NCI-H2227 treated with DMSO at 0.1 percent for 48 hours (cell line): Measurements from ENCODE around the gene LCE2D.
"Not testable (repeated sequence)": the region's sequence is repeated elsewhere in the genome, so short reads cannot be mapped to it uniquely, and the experiment has no call there.

Experiments
- DNase-seq: peaks from one replicate; lab custom pipeline; 2025; lab: John Stamatoyannopoulos, UW

LCE2D gene, protein sequence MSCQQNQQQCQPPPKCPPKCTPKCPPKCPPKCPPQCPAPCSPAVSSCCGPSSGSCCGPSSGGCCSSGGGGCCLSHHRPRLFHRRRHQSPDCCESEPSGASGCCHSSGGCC

DNA sequence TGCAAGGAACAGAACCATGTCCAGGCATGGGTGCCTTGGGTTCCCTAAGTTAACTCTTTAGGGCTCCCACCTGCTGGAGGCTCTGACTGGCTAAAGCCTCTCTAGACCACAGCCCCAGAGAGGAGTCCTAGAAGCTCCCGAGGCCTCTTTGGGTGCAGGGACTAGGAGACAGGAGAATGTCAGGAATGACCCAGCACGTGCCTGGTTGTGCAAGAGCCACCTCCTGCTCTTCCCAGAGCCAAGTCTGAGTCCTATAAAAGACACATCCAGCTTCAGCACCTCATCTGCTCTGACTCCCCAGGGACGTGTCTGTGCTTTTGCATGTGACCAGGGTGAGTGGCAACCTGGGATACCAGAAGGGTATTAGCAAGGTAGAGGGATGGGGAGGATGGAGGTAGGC lies at the start of gene LCE2D:
LCE2D (plus strand) TSS at position 283 of the 400 bp plus-strand sequence. CDS start 726 bp downstream, outside the sequence.
- no peak for DNase-seq

DNA sequence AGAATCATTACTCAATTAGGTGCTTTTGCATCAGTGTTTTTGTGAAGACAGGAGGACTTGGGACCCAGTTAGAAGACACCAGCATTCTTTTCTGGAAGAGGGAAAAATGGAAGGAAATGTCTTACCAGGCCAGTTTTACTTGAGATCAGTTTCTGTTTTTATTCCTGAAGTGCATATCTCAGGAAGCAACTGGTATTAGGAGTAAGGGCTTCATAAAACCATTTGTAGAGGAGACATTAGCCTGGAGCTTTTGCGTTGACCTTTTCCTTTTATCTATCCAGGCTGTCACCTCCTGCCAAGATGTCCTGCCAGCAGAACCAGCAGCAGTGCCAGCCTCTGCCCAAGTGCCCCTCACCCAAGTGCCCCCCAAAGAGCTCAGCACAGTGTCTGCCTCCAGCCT lies 49.7 kb upstream of the LCE2D start, which contains the start of gene LCE3B:
LCE3B (plus strand) TSS at position 301 of the 400 bp plus-strand sequence; CDS start at position 301, 0 bp downstream.
- DNase-seq, result no peak

DNA sequence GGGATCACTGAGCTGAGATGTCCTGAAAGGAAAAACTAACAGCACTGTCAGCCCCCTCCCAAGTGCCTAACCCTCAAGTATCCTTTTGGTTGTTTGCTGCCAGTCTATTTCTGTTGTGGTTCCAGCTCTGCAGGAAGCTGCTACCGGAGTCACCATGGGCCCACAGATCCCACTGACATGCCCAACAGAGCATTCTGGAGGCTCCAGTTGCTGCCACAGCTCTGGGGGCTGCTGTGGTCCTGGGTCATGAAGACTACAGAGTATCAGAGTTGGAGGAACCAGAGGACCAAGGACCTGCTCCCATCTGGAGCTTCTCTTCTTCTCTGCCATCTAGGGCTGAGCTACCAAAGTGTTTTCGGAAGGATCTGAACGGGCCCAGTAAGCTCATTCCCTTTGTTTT lies 41.2 kb upstream of the LCE2D start:
- no peak for DNase-seq

DNA sequence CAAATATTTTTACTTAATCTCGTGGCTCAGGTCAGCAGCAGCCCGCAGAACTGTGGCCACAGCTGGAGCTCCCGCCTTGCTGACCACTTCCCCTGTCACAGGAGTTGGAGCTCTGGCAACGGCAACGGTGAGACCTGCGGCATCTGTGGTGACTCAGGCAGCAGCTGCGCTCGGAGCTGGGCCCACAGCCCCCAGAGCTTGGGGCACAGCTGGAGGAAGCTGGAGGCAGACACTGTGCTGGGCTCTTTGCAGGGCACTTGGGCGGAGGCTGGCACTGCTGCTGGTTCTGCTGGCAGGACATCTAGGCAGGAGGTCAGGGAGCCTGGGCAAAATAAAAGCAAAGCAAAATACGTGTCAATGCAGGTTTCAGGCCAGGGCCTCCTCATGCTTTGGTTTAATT lies 40.4 kb upstream of the LCE2D start, which contains the start of gene LCE3A:
LCE3A (minus strand) TSS at position 301 of the 400 bp plus-strand sequence; CDS start at position 301, 0 bp downstream.
- DNase-seq, result no peak

DNA sequence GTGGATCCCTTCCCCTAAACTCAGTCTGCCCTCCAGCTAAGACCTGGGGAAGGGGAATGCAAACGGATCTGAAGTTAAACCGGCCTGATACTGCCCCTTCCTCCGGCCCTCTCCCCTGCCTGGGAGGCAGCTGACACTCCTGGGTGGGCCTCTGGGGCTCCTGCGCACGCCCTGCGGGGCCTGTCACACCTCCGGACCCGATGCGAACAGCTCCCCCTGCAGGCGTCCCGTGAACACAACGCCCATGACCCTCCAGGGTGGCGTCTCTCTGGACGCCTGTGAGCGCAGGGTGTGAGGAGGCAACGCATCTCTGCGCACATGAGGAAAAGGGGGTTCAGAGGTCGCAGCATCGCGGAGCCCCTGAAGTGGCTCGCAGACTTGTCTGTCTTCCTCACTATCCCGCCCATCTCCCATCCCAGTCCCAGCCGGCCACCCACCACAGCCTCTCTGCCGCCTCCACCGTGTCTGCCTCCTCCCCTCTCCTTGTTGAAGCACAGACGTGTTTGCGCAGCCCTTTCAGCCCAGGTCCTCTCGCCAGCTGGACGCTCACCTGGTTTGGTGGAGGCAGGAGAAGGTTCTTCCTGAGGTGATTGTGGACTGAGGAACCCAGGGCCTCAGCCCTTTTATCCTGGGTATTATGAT lies 39.9 kb upstream of the LCE2D start:
- no peak for DNase-seq

DNA sequence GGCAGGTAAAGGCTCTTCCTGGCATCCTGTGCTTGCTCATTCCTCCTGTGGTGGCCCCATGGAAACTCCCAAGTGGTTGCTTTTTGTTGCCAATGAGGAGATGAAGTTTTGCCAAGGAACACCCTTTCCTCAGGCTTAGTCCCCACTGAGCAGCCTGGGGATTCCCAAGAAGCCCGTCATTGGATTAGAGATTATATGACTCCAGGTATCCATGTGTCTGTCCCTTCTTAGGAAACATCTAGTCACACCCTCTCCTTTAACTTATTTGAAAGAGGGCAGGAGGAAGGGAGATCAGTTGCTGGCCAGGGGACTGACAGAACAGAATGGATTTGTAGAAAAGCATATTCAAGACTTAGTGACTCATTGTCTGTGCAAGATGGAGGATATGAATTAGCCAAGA lies 36.4 kb upstream of the LCE2D start:
- no peak for DNase-seq

DNA sequence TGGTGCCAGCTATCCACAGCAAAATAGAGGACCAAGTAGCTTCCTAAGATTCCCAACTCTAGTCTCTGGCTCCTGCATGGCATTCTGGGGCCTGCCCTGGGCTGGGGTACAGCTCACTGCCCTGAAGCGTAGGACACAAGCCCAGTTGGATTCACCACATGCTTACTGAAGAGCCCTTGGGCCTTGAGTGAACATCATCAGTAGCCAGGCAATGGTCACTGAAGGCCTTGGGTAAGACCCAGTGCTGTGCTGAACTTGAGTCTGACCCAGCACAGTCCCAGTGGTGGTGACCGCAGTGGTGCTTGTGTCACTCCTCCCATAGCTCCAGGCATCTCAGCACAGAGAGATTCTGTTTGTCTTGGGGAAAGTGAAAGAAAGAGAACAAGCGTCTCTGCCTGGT lies 32.6 kb upstream of the LCE2D start:
- DNase-seq, result no peak

DNA sequence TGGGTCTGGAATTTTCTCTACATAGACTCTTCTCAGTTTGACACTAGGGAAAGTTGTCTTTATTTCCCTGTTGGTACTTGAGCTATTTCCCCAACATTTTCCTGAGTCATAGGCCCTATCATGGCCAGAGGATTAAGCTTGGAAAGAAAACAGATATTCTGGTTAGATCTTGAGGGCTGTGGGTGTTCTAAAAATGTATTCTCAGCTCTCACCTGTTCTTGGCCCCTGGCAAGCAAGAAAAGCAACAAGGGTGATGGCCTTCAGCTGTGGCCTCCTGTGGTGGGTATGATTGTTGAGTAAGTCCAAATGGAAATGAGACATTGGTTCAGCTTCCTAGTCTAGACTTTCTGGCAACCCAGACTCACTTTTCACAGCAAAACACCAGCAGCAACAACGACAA lies 22.8 kb upstream of the LCE2D start:
- no peak for DNase-seq

DNA sequence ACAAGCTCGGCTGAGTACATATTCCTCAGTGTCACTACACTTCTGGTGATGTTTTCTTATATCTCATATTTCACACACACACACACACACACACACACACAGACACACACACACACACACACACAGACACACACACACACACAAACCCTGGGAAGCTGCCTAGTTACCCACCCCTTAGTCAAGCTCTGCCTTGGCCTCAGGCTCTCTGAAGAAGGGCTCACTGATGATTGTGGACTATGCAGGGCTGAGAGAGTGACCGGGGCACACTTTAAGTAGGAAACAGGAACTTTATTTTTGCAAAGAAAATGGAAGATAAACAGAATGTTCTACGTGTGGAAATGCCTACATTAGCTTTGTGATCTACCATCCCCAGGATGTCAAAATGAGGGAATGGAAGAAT lies 19.2 kb upstream of the LCE2D start:
- DNase-seq, result no peak

DNA sequence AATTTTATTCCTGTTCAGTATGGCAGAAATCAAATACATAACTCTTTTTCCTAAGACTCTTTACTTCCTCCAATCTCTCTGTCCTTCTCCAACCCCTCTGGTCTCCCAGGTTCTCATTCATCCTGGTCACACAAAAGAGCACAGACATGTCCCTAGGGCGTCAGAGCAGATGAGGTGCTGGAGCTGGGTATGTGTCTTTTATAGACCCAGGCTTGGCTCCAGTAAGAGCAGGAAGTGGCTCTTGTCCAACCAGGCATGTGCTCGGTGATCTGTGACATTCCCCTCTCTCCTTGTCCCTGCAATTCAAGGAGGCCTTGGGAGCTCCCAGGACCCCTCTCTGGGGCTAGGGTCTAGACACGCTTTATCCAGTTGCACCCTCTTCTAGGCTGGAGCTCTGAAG lies 18.0 kb upstream of the LCE2D start:
- DNase-seq, result no peak

DNA sequence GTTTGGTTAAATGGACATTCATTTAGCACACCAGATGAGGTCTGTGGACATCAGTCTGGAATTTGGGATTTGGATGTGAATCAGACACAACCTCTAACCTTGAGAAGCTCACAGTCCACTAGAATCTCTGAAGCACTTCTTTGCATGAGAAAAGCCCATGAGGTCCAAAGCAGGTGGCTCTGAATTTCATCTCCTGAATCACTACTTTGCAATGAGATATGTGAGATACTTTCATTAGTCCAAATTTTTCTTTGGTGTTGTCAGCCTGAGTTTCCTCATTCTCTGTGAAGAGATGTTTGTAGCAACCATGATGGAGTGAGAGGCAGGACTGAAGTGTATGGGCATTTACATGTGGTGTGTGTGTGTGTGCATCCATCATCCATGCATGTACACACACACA lies 16.5 kb upstream of the LCE2D start:
- DNase-seq, result no peak

DNA sequence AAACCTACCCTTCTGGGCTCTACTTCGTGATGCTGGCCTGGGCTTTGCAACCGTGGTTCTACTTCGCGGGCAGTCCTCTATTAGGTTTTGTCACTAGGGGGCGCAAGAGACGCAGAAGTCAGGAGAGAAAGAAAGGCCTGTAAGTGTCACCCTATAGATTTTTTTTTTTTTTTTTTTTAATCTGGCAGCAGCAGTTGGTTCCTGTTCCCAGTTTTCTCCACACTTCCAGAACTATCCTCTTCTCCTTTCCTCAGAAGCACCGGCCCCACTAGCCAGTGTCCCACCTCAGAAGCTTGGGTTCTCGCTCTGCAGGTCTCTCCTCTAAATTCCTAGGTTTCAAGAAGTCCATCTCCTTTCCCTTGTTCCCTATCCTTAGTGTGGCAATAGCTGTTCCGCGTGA lies 9.1 kb upstream of the LCE2D start:
- no peak for DNase-seq

DNA sequence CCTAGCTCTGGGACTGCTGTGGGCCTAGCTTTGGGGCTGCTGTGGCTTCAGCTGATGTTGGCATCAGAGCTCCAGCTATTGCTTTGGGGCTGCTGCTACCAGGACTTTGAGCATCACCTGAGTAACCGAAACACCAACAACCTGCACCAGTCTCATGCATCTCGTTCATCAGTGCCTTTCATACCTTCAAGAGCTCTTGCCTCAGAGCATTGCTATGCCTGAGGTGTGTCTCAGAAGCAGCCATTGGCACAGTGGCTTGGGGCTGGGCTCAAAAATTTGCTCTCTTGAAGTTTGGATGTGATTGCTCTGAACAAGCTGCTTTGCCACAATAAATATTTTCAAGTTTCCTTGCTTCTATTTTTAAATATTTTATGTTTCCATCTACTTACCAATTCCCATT lies 6.7 kb upstream of the LCE2D start:
- DNase-seq, result no peak

DNA sequence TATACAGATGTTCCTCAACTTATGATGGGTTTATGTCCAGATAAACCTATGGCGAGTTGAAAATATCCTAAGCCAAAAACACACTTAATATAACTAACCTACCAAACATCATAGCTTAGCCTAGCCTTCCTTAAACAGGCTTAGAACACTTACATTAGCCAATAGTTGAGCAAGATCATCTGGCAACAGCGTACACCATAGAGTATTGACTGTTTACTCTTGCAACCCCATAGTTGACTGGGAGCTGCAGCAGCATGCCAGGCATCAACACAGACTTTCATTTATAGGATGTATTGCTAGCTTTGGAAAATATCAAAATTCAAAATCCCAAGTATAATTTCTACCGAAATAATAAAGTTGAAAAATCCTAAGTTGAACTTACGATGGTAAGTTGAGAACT lies 5.5 kb upstream of the LCE2D start:
- no peak for DNase-seq

DNA sequence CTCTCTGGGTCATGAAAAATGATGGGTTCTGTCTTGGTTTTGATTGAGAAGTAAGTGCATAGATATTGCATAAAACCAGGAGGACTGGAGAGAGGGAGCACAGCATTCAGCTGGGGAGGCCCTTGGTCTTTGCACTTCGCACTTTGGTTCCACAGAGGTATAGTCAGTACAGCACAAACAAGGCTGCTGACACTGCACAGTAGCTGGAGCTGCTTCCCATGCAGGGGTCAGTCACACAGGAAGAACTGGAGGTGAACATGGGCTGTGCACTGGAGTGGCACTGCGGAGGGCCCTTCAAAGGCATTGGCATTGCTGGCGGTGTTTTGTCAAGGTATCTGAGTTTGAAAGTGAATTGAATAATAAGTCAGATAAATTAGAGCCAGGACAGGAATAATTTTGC lies 4.5 kb upstream of the LCE2D start:
- DNase-seq, result no peak

DNA sequence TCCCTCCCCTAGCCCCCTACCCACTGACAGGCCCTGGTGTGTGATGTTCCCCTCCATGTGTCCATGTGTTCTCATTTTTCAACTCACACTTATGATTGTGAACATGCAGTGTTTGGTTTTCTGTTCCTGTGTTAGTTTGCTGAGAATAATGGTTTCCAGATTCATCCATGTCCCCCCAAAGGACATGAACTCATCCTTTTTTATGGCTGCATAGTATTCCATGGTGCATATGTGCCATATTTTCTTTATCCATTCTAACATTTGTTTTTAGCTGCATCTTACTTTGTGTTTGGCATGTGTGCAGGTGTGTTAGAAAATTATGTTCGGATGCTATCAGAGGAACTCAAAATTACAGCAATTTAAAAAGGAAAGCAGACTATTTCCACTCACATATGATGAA lies 3.0 kb downstream of the LCE2D start:
- not testable (repeated sequence) for DNase-seq

DNA sequence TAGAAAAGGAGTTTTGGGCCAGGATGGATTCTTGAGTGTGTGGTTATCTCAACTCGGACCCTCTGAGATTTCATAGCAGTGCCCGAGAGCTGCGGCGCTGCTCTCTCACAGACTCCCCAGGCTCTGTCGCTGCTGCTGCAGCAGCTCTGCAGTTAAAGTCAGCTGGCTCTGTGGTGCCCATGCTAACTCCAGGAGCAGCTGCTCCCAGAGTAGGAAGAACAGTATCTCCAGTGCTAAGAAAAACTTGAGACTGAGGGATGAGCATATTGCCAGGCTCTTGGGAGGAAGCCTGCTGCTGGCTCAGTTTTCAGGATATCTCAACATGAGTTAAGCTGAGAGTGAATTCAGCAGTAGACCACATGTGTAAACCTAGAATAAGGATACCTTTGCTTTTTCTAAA lies 4.5 kb downstream of the LCE2D start:
- DNase-seq, result no peak

DNA sequence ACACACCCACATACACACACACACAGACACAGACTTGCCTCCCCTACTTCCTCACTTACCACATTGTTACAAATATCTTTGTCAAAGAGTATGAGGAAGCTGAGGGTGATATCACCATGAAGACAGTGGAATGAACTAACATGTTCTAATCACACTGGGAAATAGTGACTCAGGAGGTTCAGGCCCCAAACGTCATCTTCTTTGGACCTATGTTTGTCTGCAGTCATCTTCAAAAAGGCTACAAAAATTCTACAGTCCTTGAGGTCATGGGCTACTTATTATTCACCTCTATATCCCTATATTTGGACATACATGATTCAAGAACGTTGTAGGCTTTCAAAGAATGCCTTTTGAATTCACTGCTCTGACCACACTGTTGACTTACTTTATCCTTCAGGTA lies 9.8 kb downstream of the LCE2D start:
- DNase-seq, result no peak

DNA sequence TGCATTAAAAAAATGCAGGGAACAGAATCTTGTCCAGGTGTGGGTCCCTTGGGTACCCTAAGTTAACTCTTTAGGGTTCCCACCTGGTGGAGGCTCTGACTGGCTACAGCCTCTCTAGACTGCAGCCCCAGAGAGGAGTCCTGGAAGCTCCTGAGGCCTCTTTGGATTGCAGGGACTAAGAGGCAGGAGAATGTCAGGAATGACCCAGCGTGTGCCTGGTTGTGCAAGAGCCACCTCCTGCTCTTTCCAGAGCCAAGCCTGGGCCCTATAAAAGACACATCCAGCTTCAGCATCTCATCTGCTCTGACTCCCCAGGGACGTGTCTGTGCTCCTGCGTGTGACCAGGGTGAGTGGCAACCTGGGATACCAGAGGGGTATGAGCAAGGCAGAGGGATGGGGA lies 11.8 kb downstream of the LCE2D start, which contains the start of gene LCE2C:
LCE2C (plus strand) TSS at position 297 of the 400 bp plus-strand sequence. CDS start 737 bp downstream, outside the sequence.
- not testable (repeated sequence) for DNase-seq

DNA sequence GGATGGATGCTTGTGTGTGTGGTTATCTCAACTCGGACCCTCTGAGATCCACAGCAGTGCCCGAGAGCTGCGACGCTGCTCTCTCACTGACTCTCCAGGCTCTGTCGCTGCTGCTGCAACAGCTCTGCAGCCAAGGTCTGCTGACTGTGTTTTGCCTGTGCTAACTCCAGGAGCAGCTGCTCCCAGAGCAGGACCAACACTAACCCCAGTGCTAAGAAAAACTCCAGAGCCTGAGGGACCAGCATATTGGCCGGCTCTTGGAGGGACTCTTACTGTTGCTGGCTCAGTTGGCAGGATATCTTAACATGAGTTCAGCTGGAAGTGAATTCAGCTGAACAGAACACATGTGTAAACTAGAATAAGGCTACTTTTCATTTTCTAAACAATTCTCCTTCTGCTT lies 16.3 kb downstream of the LCE2D start:
- no peak for DNase-seq

DNA sequence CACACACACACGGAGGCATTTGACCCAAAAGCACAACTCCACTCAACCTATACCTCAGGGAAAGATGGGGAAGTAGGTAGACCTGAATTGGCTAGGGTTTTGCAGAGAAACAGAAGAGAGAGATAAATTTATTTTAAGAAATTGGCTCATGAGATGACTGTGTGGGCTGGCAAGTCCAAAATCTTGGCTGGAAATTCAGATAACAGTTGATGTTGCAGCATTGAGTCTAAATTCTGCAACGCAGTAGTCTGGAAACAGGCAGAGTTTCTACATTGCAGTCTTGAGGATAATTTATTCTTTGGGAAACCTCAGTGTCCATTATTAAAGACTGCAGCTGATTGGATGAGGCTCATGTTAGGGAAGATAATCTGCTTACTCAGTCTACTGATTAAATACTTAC lies 18.4 kb downstream of the LCE2D start:
- no peak for DNase-seq

DNA sequence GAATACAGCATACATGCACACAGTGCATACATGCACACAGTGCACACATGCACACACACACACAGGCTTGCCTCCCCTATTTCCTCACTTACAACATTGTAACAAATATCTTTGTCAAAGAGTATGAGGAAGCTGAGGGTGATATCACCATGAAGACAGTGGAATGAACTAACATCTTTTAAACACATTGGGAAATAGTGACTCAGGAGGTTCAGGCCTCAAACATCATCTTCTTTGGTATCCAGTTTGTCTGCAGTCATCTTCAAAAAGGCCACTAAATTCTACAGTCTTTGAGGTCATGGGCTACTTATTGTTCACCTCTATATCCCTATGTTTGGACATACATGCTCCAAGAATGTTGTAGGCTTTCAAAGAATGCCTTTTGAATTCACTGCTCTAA lies 20.7 kb downstream of the LCE2D start:
- no peak for DNase-seq

DNA sequence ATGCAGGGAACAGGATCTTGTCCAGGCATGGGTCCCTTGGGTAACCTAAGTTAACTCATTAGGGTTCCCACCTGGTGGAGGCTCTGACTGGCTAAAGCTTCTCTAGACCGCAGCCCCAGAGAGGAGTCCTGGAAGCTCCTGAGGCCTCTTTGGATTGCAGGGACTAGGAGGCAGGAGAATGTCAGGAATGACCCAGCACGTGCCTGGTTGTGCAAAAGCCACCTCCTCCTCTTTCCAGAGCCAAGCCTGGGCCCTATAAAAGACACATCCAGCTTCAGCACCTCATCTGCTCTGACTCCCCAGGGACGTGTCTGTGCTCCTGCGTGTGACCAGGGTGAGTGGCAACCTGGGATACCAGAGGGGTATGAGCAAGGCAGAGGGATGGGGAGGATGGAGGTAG lies 22.6 kb downstream of the LCE2D start, which contains the start of gene LCE2B:
LCE2B (plus strand) TSS at position 301 of the 400 bp plus-strand sequence. CDS start 721 bp downstream, outside the sequence.
- not testable (repeated sequence) for DNase-seq
